Hepatocyte (in vitro differentiated cells): Measurements from ENCODE around the gene MACO1. TPM values are rescaled to one million over a fixed set of nuclear protein-coding genes. Genes with fewer than 3 reads are reported as not detected.

Experiments
- DNase-seq: peaks from one replicate; pipeline ENCODE4 v3.0.0-alpha.2; 2016; ENCODE audit warnings: low spot score
- H2AFZ ChIP-seq: fragments of 200-600 bp; sonication (generic); 2 replicates; pipeline ENCODE4 v1.6.0; 2016; ENCODE audit warnings: antibody characterized with exemption, mild to moderate bottlenecking
- H3K27ac ChIP-seq: fragments of 200-600 bp; sonication (generic); 2 replicates; pipeline ENCODE4 v1.5.1; 2016; ENCODE audit warnings: mild to moderate bottlenecking
- H3K27me3 ChIP-seq: fragments of 200-600 bp; sonication (generic); 2 replicates; pipeline ENCODE4 v1.6.1; 2016
- H3K36me3 ChIP-seq: fragments of 200-600 bp; sonication (generic); replicated peaks from 2 replicates; pipeline ENCODE4 v1.5.1; 2016; ENCODE audit warnings: low read depth; ENCODE audit not compliant: insufficient read depth
- H3K4me1 ChIP-seq: fragments of 200-600 bp; sonication (generic); 2 replicates; pipeline ENCODE4 v1.5.1; 2016; ENCODE audit warnings: mild to moderate bottlenecking, moderate library complexity; ENCODE audit not compliant: insufficient read depth
- H3K4me2 ChIP-seq: fragments of 200-600 bp; sonication (generic); 2 replicates; pipeline ENCODE4 v1.6.0; 2016
- H3K4me3 ChIP-seq: fragments of 200-600 bp; sonication (generic); 2 replicates; pipeline ENCODE4 v1.5.1; 2016; ENCODE audit warnings: mild to moderate bottlenecking
- H3K79me2 ChIP-seq: fragments of 200-600 bp; sonication (generic); 2 replicates; pipeline ENCODE4 v1.6.0; 2017; ENCODE audit warnings: mild to moderate bottlenecking
- H3K9me2 ChIP-seq: fragments of 200-600 bp; sonication (generic); replicated peaks from 2 replicates; pipeline ENCODE4 v1.6.0; 2017; ENCODE audit warnings: mild to moderate bottlenecking; ENCODE audit not compliant: insufficient read depth
- H3K9me3 ChIP-seq: fragments of 200-600 bp; sonication (generic); 2 replicates; pipeline ENCODE4 v1.5.1; 2016; ENCODE audit warnings: low read depth, mild to moderate bottlenecking
- H4K20me1 ChIP-seq: fragments of 200-600 bp; sonication (generic); 2 replicates; pipeline ENCODE4 v1.6.0; 2016; ENCODE audit warnings: mild to moderate bottlenecking; ENCODE audit not compliant: insufficient read depth, poor library complexity, severe bottlenecking
- CTCF ChIP-seq: fragments of 200-600 bp; sonication (generic); IDR thresholded peaks from 2 replicates; pipeline ENCODE4 v1.5.1; 2016; ENCODE audit warnings: antibody characterized with exemption, mild to moderate bottlenecking; ENCODE audit not compliant: poor library complexity
- EZH2 ChIP-seq: fragments of 200-600 bp; sonication (generic); IDR thresholded peaks from 2 replicates; pipeline ENCODE4 v1.6.1; 2016; ENCODE audit warnings: antibody characterized with exemption, mild to moderate bottlenecking, borderline replicate concordance
- EZH2phosphoT487 ChIP-seq: fragments of 200-600 bp; sonication (generic); IDR thresholded peaks from one replicate; pipeline ENCODE4 v1.6.1; 2018; ENCODE audit warnings: antibody characterized with exemption, mild to moderate bottlenecking, low read depth, moderate library complexity; ENCODE audit not compliant: unreplicated experiment, severe bottlenecking
- WGBS: methylation state at CpG from one replicate; pipeline ENCODE4 v1.1.6; 2016; ENCODE audit warnings: low lambda C conversion rate; ENCODE audit errors: missing lambda C conversion rate; 5-methylcytosine and 5-hydroxymethylcytosine counted together
- polyA plus RNA-seq: library from polyadenylated mRNA; unstranded; fragments of >200 nt; fragmentation: Nextera tagmentation; extraction: Ambion mirVana; gene quantifications from 2 replicates; pipeline ENCODE4 v1.2.1, GENCODE V29; 2016
- total RNA-seq: library from RNA; depleted of rRNA; stranded (reverse); fragments of >200 nt; gene quantifications from 2 replicates; pipeline ENCODE4 v1.2.3, GENCODE V29; 2014

The MACO1 gene
- total and polyA plus RNA-seq, 2 experiments from 2014 or later: 14.1 to 27.0 TPM

- Histone ChIP-seq H3K27ac (no peak overlapping the region), H3K9me3 (no peaks in the 10 kb centered on the region), H4K20me1 (no peaks in the 10 kb centered on the region), H3K27me3 (no peaks in the 10 kb centered on the region), H3K4me2 (no peak overlapping the region), H3K4me3 (no peak overlapping the region), H3K79me2 (peaks cover 50% of the 10 kb centered on the region), H3K9me2 (no peaks in the 10 kb centered on the region), H3K36me3 (no peaks in the 10 kb centered on the region), H3K4me1 (peaks cover 20% of the 10 kb centered on the region), H2AFZ (no peak overlapping the region)
- DNase-seq: no peak
- WGBS: 91% methylated on average over 3 of the region's 3 CpGs
- TF ChIP-seq CTCF (no peak), EZH2 (no peak), EZH2phosphoT487 (no peak)
These were observed 115.1 kb downstream of the MACO1 start for GRCh38 chr1:25545767-25546166.

GRCh38 chr1:25546193-25546592 lies 115.5 kb downstream of the MACO1 start:
- H3K79me2 ChIP-seq: peaks cover 54% of the 10 kb centered on the region
- DNase-seq: no peak
- H3K4me2 ChIP-seq: no peak overlapping the region
- H3K4me1 ChIP-seq: peaks cover 20% of the 10 kb centered on the region
- no peak overlapping the region for H2AFZ ChIP-seq
- TF ChIP-seq CTCF: no peak
- no peak for TF ChIP-seq EZH2phosphoT487
- TF ChIP-seq EZH2: no peak
- no peaks in the 10 kb centered on the region for H3K9me3 ChIP-seq
- H4K20me1 ChIP-seq: no peaks in the 10 kb centered on the region
- H3K4me3 ChIP-seq: no peak overlapping the region
- H3K27me3 ChIP-seq: no peaks in the 10 kb centered on the region
- no peaks in the 10 kb centered on the region for H3K36me3 ChIP-seq
- no peaks in the 10 kb centered on the region for H3K9me2 ChIP-seq
- no peak overlapping the region for H3K27ac ChIP-seq
- WGBS: 100% methylated on average over 1 of the region's 1 CpG

- WGBS: 86% methylated on average over 4 of the region's 4 CpGs
- no peak for DNase-seq
- no peaks in the 10 kb centered on the region for H4K20me1 ChIP-seq
- no peak overlapping the region for H3K4me2 ChIP-seq
- H3K79me2 ChIP-seq: peaks cover 55% of the 10 kb centered on the region
- TF ChIP-seq EZH2 (no peak), EZH2phosphoT487 (no peak), CTCF (no peak)
- H3K4me1 ChIP-seq: peaks cover 20% of the 10 kb centered on the region
- no peaks in the 10 kb centered on the region for H3K9me2 ChIP-seq
- no peaks in the 10 kb centered on the region for H3K9me3 ChIP-seq
- peak overlapping the region; percentile 74 for H3K27ac ChIP-seq
- no peaks in the 10 kb centered on the region for H3K36me3 ChIP-seq
- no peaks in the 10 kb centered on the region for H3K27me3 ChIP-seq
- H2AFZ ChIP-seq: no peak overlapping the region
- no peak overlapping the region for H3K4me3 ChIP-seq
These were observed 117.9 kb downstream of the MACO1 start for GRCh38 chr1:25548601-25549000.
